Hematopoietic multipotent progenitor cell (in vitro differentiated cells): ENCODE measurements around the gene ATRN. TPM values are rescaled to one million over a fixed set of nuclear protein-coding genes. Genes with fewer than 3 reads are reported as not detected.
A peak's percentile ranks its signal among the peaks of the same experiment; 100 is the strongest.
"Not testable (repeated sequence)": the region's sequence is repeated elsewhere in the genome, so short reads cannot be mapped to it uniquely, and the experiment has no call there.

Source experiments
- DNase-seq, 3 donors: peaks; one replicate each; pipeline ENCODE4 v3.0.0-alpha.2; 2011 to 2015; ENCODE audit warnings: low read depth in 2 of 3, low spot score in 2 of 3
- total RNA-seq: library from RNA; depleted of rRNA; stranded (reverse); fragments of >200 nt; gene quantifications from one replicate; pipeline ENCODE4 v1.2.3, GENCODE V29; 2012

Gene ATRN
- total RNA-seq, 1 donor, result 32.3 TPM

GRCh38 chr20:3615171-3615840 is 144.5 kb downstream of the ATRN start:
- DNase-seq, result not testable (repeated sequence)

- DNase-seq, result no peak
These were observed 145.4 kb downstream of the ATRN start for GRCh38 chr20:3616250-3616649.

- DNase-seq, result no peak
These were observed 150.3 kb downstream of the ATRN start for GRCh38 chr20:3621111-3621510.

GRCh38 chr20:3622406-3622805 is 151.6 kb downstream of the ATRN start:
- DNase-seq, result no peak

- DNase-seq, result no peak
These were observed 156.7 kb downstream of the ATRN start for GRCh38 chr20:3627476-3627875.

- no peak for DNase-seq
These were observed 157.9 kb downstream of the ATRN start for GRCh38 chr20:3628502-3629314.

- no peak for DNase-seq
These were observed 159.1 kb downstream of the ATRN start for GRCh38 chr20:3629893-3630292.

- no peak for DNase-seq
These were observed 159.6 kb downstream of the ATRN start for GRCh38 chr20:3630429-3630828.

- no peak for DNase-seq
These were observed 160.7 kb downstream of the ATRN start for GRCh38 chr20:3631534-3631933.

- peak in 1 of 3 donors; percentile 3 for DNase-seq
These were observed 161.6 kb downstream of the ATRN start for GRCh38 chr20:3632311-3633004.

- DNase-seq, result no peak
These were observed 163.2 kb downstream of the ATRN start for GRCh38 chr20:3633913-3634478.

GRCh38 chr20:3635346-3635745 is 164.5 kb downstream of the ATRN start:
- no peak for DNase-seq

GRCh38 chr20:3640259-3640658 is 169.4 kb downstream of the ATRN start:
- DNase-seq, result no peak

GRCh38 chr20:3645309-3646066 is 174.7 kb downstream of the ATRN start:
- no peak for DNase-seq

GRCh38 chr20:3646067-3646440 is 175.2 kb downstream of the ATRN start:
- no peak for DNase-seq

GRCh38 chr20:3646651-3647050 is 175.8 kb downstream of the ATRN start:
- DNase-seq, result no peak

- DNase-seq, result no peak
These were observed 176.7 kb downstream of the ATRN start for GRCh38 chr20:3647473-3647872.

- no peak for DNase-seq
These were observed 178.1 kb downstream of the ATRN start for GRCh38 chr20:3648951-3649350.

- DNase-seq, result no peak
These were observed 180.6 kb downstream of the ATRN start for GRCh38 chr20:3651204-3651962.

- DNase-seq, result no peak
These were observed 181.4 kb downstream of the ATRN start for GRCh38 chr20:3652221-3652620.
